NCI-H2107 (cell line): ENCODE results near the gene SSUH2.

ENCODE experiments used
- DNase-seq: peaks from one replicate; lab custom pipeline; 2025; lab: John Stamatoyannopoulos, UW

Gene SSUH2

DNA sequence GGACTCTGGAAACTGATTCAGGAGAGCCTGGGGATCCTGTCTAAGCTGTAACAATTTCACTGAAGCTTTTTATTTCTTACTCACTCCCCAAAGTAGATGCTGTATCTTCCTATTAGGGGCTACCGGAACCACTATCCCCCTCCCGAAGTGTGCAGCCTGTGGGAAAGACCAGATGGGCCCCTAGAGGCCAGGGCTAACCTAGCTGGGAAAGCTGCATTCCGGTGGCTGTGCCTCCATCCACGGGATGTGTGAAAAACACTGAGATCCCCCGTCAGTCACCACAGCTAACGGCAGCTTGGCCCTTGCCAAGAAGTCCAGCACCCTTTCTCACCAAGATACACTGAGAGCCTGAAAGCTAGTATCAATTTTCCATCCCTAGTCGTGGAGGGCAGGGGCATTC, 3.1 kb downstream of the SSUH2 start:
- no peak for DNase-seq

- DNase-seq, result no peak
Observed at GRCh38 chr3:8640223-8640622, 4.4 kb downstream of the SSUH2 start.

DNA sequence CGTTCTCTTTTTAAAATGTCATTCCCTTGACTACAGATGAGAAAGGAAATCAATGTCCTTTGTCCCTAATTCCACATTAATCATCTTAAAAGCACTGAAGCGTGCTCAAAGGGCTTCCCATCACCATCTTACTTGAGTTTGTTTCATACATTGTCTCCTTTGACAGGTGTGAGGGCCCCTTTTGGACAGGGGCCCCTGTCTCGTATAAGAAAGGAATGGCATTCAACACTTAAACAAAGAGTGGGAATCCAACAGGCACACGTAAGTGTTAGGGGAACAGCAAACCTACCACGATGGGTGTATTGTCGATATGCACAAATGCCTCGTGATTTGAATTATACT, 5.0 kb downstream of the SSUH2 start:
- no peak for DNase-seq

DNA sequence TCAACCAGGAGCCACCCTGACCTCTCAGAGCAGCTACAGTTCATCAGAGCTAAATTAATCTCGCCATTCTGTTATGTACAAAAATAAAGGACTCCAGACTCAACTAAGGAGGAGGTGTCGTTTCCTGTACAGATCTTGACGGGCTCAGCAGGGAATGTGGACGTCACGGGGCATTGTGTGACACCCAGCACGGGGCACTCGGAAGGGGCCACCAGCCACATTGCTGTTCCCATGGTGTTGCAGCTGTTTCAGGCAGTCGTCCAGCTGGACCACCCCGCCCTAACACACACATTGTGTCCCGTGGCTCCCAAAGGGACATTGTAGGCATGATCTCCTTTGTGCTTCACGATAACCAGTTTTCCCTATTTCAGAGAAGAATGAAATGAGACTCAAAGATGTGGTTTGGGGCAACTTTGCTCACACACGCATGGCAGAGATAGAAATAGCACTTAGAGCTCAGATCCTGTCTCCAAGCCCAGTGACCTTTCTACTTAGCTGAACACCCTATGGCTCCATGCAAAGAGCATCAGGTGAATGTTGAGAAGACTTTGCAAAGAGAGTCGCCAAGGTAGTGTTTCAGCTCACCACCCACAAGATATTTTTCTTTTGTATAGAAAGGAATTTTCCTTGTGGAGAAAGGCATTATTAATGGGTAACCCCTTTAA, 5.5 kb downstream of the SSUH2 start:
- no peak for DNase-seq

DNA sequence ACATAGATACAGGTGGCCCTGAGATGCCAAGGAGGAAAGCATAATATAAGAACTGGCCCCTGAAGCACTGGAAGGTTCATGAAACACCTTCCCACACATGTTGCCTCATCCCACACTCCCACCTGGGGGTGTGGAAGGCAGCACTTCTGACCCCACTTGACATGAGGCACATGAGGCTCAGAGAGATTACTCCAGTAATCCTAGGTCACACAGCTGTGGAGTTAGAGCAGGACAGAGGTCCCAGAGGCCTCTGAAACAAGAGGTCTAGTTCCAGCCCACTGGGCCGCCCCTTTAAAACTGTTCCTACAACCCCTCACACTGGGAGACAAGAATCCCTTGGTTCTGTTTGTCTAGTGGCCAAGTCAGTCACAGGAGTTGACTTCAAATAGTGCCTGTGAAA, 7.2 kb downstream of the SSUH2 start:
- DNase-seq, result no peak

- DNase-seq, result no peak
Observed at GRCh38 chr3:8635631-8636030, 9.0 kb downstream of the SSUH2 start.

DNA sequence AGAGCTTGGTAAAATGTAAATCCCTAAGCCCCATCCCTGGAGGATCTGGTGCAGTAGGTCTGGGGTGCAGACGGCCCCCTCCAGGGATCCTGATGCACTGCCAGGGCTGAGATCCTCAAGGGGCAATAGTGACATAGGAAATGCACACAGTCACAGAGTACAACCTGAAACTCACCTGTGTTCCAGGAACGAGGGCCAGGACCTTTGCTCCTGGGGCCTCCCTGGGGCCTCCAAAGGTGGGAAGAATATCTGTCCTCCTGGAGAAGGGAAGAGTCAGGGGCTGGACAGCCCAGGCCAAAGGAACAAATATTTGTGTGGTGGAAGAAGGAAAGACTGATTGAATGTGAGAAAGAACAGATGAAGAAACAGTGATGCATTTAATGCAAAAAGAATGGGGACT, 9.5 kb downstream of the SSUH2 start:
- DNase-seq, result no peak

DNA sequence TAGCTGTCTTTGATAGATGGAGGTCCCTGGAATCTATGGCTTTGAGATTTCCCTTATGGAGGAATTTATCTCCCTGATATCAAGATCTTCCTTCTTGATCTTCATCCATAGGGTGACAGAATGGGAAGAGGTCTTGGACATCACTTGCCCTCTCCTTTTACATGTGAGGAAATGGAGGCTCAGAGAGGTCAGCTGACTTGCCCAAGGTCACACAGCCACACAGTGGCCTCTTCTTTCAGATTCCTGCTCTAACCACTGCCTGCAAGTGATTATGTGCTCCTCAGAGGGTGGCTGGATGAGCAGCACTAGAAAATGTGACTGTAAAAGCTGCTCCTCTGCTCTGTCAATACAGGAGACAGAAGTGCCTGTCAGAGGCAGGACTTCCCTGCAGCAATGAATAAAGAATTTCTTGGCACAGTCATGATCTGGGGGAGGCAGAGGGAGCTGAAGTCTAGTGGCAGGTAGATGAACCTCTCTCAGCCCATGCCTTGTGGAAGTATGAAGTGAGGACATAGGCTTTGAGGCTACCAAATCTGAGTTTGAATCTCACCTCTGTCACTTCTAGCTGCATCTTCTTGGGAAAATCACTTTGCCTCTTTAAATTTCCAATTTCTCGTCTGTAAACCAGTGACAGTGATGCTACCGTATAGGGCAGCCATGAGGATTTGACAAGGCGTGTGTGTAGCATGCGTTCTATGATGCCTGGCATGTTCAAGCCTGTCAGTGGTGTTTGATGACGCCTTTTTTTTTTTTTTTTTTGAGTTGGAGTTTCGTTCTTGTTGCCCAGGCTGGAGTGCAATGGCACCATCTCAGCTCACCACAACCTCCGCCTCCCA, 12.0 kb downstream of the SSUH2 start:
- no peak for DNase-seq

DNA sequence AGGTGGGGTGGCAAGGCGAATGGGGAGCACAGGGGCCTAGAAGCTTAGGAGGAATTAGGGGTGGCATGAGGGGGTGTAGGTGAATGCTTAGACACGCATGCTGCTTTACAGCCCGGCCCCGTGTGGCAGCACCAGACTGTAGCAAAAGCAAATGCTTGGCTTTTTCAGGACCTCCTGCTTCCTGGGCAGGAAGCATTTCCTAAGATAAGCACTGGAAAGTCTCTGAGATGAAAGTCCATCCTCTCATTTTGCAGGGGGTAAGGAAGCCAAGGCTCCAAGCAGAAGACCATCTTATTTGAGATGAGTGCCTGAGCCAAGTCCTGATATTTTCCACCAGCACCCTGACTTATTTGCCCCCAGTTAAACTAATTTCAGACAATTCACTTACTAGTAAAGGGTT, 12.9 kb downstream of the SSUH2 start:
- no peak for DNase-seq

DNA sequence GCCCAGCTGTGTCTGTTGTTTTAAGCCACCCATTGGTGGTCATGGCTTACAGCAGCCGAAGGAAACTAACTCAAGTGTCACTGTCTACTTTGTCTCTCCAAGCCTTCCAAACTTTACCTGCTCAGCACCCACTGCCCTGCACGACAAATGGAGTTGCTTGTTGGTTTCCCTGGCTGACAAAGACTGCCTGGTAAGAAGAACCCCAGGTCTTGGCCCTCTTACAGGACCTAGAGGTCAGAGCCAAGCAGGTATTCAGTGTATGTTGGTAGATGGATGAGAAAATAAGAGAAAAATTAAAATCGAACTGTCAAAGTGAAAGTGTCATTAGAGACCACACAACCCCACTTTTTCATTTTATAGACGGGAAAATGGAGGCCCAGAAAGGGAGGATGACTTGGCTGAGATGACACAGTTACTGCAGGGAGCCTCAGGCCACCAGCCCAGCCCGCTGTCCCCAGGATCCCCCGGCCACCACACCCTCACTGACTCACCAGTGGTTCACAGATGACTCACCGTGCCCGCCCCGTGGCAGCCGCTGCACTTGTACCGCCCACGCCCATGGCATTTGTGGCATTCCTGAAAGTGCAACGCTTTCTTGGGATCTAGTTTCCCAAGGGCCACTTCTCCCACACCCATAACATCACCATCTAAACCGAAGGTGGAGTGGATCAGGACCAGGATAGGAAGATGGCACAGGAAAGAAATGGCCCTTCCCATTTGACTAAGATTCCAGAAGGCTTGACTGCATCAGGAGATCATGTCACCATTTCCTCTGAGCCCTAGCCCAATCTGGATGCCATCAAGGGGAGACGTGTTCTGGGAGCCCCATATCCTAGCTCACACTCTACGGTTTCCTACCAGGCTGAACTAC, 15.2 kb downstream of the SSUH2 start:
- DNase-seq, result no peak

DNA sequence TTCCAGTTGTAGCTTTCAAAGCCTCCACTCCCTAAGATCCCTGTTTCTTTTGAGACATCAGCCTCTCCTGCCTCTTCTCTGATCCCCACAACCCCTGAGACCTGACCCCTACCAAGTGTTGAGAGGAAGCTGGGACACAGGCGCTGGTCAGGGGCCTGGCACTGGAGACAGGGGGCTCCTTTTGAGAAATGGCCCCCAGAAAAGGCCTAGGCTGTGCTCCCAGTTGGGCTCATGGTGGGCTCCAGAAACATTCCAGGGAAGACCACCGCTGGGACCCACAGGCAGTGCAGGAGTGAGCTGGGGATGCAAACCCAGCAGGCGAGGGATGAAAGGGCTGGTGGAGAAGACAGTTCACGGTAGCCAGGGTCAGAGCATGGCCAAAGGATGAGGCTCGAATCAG, 16.6 kb downstream of the SSUH2 start:
- no peak for DNase-seq

GRCh38 chr3:8627201-8627940, 17.2 kb downstream of the SSUH2 start:
- DNase-seq, result no peak

GRCh38 chr3:8625991-8626390, 18.6 kb downstream of the SSUH2 start:
- DNase-seq, result no peak

DNA sequence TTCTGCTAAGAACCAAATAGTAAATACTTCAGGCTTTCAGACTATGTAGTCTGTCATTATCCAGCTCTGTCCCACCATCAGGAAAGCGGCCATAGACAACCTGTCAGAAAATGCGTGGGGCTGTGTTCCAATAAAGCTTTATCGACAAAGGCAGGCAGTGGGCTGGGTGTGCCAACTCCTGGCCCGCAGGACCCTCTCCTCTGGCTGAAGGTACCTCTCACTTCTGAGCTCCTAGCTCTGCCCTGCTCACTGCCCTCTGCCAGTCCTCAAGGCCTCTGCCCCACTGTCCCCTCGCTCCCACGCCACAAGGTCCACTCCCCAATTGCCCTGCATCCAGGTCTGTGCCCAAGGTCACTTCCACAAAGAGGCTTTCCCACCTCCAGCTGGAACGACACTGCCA, 20.0 kb downstream of the SSUH2 start:
- DNase-seq, result no peak

DNA sequence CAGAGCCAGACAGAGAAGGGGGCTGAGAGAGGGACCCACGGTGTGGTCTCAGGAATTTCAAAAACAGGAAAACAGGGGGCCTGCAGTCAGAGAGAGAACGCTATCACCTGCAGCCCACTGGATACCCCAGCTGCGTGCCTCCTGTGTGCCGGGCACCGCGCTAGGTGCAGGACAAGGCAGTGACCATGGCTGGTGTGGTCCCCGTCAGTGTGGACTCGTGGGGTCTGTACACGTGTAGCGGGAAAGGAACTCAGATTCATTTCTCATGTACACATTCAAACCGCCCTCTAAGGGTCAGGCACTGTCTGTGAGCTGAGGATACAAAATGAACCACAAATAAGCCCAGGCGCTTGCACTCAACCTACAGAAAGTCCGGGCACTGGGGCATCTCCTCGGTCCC, 20.9 kb downstream of the SSUH2 start:
- DNase-seq, result no peak

DNA sequence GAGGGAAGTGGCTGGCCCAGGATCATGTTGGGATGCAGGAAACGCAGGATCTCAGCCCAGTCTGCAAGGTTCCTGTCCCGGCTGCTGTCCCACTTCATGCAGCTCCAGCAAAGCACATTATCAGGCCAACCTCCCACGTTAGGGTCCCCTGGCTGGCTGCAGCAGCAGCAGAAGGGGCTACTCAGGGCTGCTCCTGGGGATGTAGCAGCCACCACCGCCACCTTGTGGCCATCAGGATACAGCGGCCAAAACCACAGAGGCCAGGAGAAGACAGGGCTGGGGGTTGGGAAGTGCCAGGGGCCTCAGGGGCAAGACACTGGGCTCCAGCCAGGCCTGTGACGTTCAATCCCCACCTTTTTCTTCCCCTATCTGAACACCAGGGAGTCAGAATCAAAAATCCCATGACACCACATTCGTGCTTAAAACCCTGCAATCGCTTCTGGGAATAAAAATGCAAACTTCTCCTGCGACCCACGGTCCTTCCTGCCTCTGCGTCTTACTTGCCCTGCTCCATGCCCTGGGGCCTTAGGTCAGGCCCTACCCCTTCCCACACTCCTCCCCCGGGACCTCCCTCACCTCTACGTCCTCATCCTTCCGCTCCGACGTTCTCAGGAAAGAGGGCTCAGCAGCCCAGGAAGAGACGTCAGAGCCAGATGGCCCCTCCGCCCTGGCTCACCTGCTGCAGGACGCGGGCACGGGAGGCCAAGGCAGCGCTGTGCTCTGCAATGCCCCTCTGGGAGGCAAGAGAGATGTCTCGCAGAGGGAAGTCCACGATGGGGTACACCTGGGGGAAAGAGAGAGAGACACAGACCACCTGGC, 21.5 kb downstream of the SSUH2 start:
- no peak for DNase-seq

- no peak for DNase-seq
Observed at GRCh38 chr3:8621872-8622271, 22.7 kb downstream of the SSUH2 start.

- no peak for DNase-seq
Observed at GRCh38 chr3:8621141-8621540, 23.5 kb downstream of the SSUH2 start.

DNA sequence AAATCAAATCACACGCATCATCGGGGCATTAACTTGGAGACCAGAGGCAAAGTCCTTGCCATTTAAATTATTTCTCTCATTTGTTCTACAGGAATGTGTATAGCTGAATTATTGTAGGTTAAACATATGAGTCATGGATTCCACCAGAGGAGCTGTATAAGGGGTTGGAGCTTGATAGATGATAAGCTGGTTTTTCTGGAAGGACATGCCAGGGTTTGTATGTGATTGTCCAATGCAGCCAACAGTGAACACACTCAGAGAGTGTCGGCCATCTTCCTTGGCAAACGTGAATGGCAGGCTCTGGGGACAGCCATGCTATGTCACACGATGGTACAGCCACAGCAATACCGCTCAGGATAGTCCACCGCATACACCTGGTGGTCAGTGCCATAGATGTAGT, 25.1 kb downstream of the SSUH2 start:
- DNase-seq, result no peak

GRCh38 chr3:8618950-8619349, 25.6 kb downstream of the SSUH2 start:
- DNase-seq, result no peak

DNA sequence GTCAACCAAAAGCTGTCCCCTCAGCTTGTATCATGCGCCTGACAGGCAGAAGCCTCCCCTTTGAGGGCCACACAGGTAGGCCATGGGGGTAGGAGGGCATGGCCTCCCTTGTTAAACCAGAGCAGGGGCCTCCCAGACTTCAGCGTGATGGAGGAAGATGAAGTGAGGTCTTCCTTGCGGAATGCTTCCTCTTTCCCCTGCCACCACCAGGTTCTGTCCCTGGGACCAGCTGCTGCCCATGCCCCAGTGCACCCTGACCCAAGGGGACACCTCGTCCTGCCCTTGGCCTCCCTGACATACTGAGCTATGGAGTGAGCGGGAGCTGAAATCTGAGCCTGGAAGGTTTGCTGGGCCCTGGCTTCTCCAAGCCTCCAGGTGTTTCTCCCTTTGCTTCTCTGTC, 26.7 kb downstream of the SSUH2 start:
- no peak for DNase-seq
